ENCODE data around the gene TRIM66. TPM values are rescaled to one million over a fixed set of nuclear protein-coding genes. Genes with fewer than 3 reads are reported as not detected.

TRIM66 gene
- total RNA-seq, 2 experiments from 2014 or later, result 4.4 to 19.0 TPM

GRCh38 chr11:8706673-8707432 is 24.4 kb upstream of the TRIM66 start:
- H3K9me3 ChIP-seq (ENCODE audit: low read length), result no peaks in the 10 kb centered on the region
- H3K27ac ChIP-seq (ENCODE audit: low read depth, low read length, poor library complexity, severe bottlenecking), result no peak overlapping the region
- H3K4me1 ChIP-seq (ENCODE audit: insufficient read depth, low read length, poor library complexity, severe bottlenecking), result no peaks in the 10 kb centered on the region
- H4K20me1 ChIP-seq (ENCODE audit: insufficient read depth, low read length), result no peaks in the 10 kb centered on the region
- no peaks in the 10 kb centered on the region for H3K79me2 ChIP-seq (ENCODE audit: insufficient read depth, low read depth, low read length)
- no peak overlapping the region for H2AFZ ChIP-seq (ENCODE audit: low read length)
- H3K4me3 ChIP-seq (ENCODE audit: low read depth, low read length, poor library complexity, severe bottlenecking), result no peak overlapping the region
- intact Hi-C loops (cut with micrococcal nuclease; ENCODE audit: unreplicated experiment), result no loop called here
- POLR2A ChIA-PET, result no interaction called here
- H3K4me2 ChIP-seq (ENCODE audit: low read length), result no peak overlapping the region
- CTCF ChIA-PET (ENCODE audit: unreplicated experiment), result no interaction called here
- no peak for DNase-seq (ENCODE audit: low spot score)
- no peak for TF ChIP-seq CTCF (conservative IDR thresholded peaks at IDR 0.05; ENCODE audit: low read length)
- TF ChIP-seq EZH2phosphoT487 (IDR thresholded peaks at IDR 0.05; ENCODE audit: borderline replicate concordance, low read depth, low read length), result no peak
- H3K36me3 ChIP-seq (ENCODE audit: insufficient read depth, low read length), result no peaks in the 10 kb centered on the region
- H3K9me2 ChIP-seq (ENCODE audit: insufficient read depth, low read length), result no peaks in the 10 kb centered on the region
- no TSS peak for BruUV-seq (replicated peaks)

- Histone ChIP-seq H3K36me3 (ENCODE audit: insufficient read depth, low read length) (no peaks in the 10 kb centered on the region), H3K4me2 (ENCODE audit: low read length) (no peak overlapping the region), H2AFZ (ENCODE audit: low read length) (no peak overlapping the region), H3K4me1 (ENCODE audit: insufficient read depth, low read length, poor library complexity, severe bottlenecking) (peaks cover 1% of the 10 kb centered on the region), H3K4me3 (ENCODE audit: low read depth, low read length, poor library complexity, severe bottlenecking) (no peak overlapping the region), H3K27ac (ENCODE audit: low read depth, low read length, poor library complexity, severe bottlenecking) (no peak overlapping the region), H3K9me3 (ENCODE audit: low read length) (no peaks in the 10 kb centered on the region), H4K20me1 (ENCODE audit: insufficient read depth, low read length) (no peaks in the 10 kb centered on the region), H3K79me2 (ENCODE audit: insufficient read depth, low read depth, low read length) (no peaks in the 10 kb centered on the region), H3K9me2 (ENCODE audit: insufficient read depth, low read length) (no peaks in the 10 kb centered on the region)
- DNase-seq (ENCODE audit: low spot score), result no peak
- ChIA-PET POLR2A (no interaction called here), CTCF (ENCODE audit: unreplicated experiment) (no interaction called here)
- no TSS peak for BruUV-seq (replicated peaks)
- no peak for TF ChIP-seq EZH2phosphoT487 (IDR thresholded peaks at IDR 0.05; ENCODE audit: borderline replicate concordance, low read depth, low read length)
- intact Hi-C loops (cut with micrococcal nuclease; ENCODE audit: unreplicated experiment), result no loop called here
These were observed 22.7 kb upstream of the TRIM66 start for GRCh38 chr11:8705146-8705545.

- BruUV-seq (replicated peaks), result no TSS peak
- H3K27ac ChIP-seq (ENCODE audit: low read depth, low read length, poor library complexity, severe bottlenecking), result no peak overlapping the region
- TF ChIP-seq EZH2phosphoT487 (IDR thresholded peaks at IDR 0.05; ENCODE audit: borderline replicate concordance, low read depth, low read length) (no peak), CTCF (conservative IDR thresholded peaks at IDR 0.05; ENCODE audit: low read length) (no peak)
- no peaks in the 10 kb centered on the region for H3K36me3 ChIP-seq (ENCODE audit: insufficient read depth, low read length)
- H3K9me2 ChIP-seq (ENCODE audit: insufficient read depth, low read length), result no peaks in the 10 kb centered on the region
- CTCF ChIA-PET (ENCODE audit: unreplicated experiment), result no interaction called here
- intact Hi-C loops (cut with micrococcal nuclease; ENCODE audit: unreplicated experiment), result no loop called here
- H3K79me2 ChIP-seq (ENCODE audit: insufficient read depth, low read depth, low read length), result no peaks in the 10 kb centered on the region
- no peaks in the 10 kb centered on the region for H3K9me3 ChIP-seq (ENCODE audit: low read length)
- POLR2A ChIA-PET, result interaction anchor here (0.9 kb wide), 1 partner anchor 15 kb away, joined by 3 read pairs; no protein-coding TSS in a partner anchor
- H3K4me2 ChIP-seq (ENCODE audit: low read length), result no peak overlapping the region
- no peak for DNase-seq (ENCODE audit: low spot score)
- H2AFZ ChIP-seq (ENCODE audit: low read length), result no peak overlapping the region
- H3K4me1 ChIP-seq (ENCODE audit: insufficient read depth, low read length, poor library complexity, severe bottlenecking), result peaks cover 10% of the 10 kb centered on the region
- no peaks in the 10 kb centered on the region for H4K20me1 ChIP-seq (ENCODE audit: insufficient read depth, low read length)
- H3K4me3 ChIP-seq (ENCODE audit: low read depth, low read length, poor library complexity, severe bottlenecking), result no peak overlapping the region
These were observed 21.7 kb upstream of the TRIM66 start for GRCh38 chr11:8704136-8704535.
